ENCODE data around the gene PPM1H. TPM values are rescaled to one million over a fixed set of nuclear protein-coding genes. Genes with fewer than 3 reads are reported as not detected.

Gene PPM1H
- total RNA-seq, 1 experiment from 2014 or later: 12.0 TPM

DNA sequence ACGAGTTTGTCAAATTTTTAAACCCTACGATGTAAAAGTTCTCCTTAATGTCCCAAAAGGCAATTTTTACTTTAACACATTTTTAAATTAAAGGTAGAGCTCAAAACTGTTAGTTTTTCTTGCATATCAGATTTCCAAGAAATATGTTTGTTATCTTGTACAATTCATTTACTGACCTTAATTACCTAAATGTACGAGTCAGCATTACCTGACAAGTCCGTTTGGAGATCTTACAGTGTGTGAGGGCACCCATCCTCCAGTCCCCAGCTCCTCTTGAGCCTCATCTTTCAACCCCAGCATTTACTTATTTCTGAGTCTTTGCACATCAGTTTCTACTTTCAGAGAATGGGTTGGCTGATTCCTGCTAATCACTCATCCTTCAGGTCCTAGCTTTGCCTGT is 23.7 kb downstream of the PPM1H start:
- Histone ChIP-seq H3K4me3 (ENCODE audit: low read length) (no peak overlapping the region), H2AFZ (ENCODE audit: low read length) (no peak overlapping the region), H3K4me1 (ENCODE audit: insufficient read depth, low read length) (peaks cover 3% of the 10 kb centered on the region; the same call in 1 of the 2 replicates), H4K20me1 (ENCODE audit: low read length) (no peaks in the 10 kb centered on the region), H3K36me3 (ENCODE audit: low read depth, low read length) (no peaks in the 10 kb centered on the region), H3K9me2 (replicated peaks; ENCODE audit: low read length) (no peaks in the 10 kb centered on the region), H3K27ac (ENCODE audit: low read length) (no peak overlapping the region), H3K9me3 (ENCODE audit: low read length) (no peaks in the 10 kb centered on the region), H3K27me3 (ENCODE audit: low read length) (no peaks in the 10 kb centered on the region), H3K4me2 (ENCODE audit: low read length) (no peak overlapping the region), H3K9ac (ENCODE audit: low read length) (no peak overlapping the region), H3F3A (ENCODE audit: low read length, unreplicated experiment) (no peaks in the 10 kb centered on the region), H3K79me2 (ENCODE audit: low read length) (no peaks in the 10 kb centered on the region)
- no peak for ATAC-seq
- intact Hi-C loops (cut with micrococcal nuclease): no loop called here
- DNase-seq: no peak
- POLR2A ChIA-PET (ENCODE audit: unreplicated experiment): no interaction called here
- no TSS peak for BruUV-seq (replicated peaks)
- no peak for TF ChIP-seq EZH2phosphoT487 (IDR thresholded peaks at IDR 0.05; ENCODE audit: borderline replicate concordance, low read length)
- no peak for TF ChIP-seq EZH2 (IDR thresholded peaks at IDR 0.05; ENCODE audit: low read length, unreplicated experiment)
- CTCF ChIA-PET: no interaction called here

DNA sequence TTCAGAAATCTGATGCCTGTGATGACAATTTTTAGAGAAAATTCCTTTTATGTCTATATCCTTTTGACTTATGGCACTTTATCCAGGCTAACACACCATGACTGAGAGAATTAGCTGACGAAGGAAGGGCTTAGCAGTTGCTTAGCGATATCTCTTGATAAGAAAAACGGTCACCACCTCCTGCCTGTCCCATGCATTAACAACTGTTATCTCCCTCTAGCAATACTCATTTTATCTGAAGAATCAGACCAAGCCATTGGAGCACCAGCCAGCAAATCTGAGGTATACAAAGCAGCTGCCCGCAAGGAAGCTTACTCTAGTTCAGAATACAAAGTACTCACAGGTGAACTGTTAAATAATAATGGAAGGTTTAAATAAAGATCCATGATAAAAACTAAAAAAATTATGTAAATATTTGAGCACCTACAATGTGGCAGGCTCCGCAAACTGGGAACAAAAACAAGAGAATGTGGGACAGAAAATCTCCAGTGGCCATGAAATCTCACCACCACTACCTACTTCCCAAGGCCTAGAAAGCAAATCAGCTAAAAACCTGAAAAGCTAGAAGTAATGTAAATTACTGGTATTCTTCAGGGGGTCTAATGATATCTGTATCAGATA is 24.3 kb downstream of the PPM1H start:
- no peaks in the 10 kb centered on the region for H4K20me1 ChIP-seq (ENCODE audit: low read length)
- no peaks in the 10 kb centered on the region for H3K27me3 ChIP-seq (ENCODE audit: low read length)
- H3F3A ChIP-seq (ENCODE audit: low read length, unreplicated experiment): no peaks in the 10 kb centered on the region
- H3K9me3 ChIP-seq (ENCODE audit: low read length): no peaks in the 10 kb centered on the region
- no peak for DNase-seq
- no peaks in the 10 kb centered on the region for H3K79me2 ChIP-seq (ENCODE audit: low read length)
- intact Hi-C loops (cut with micrococcal nuclease): no loop called here
- POLR2A ChIA-PET (ENCODE audit: unreplicated experiment): no interaction called here
- no TSS peak for BruUV-seq (replicated peaks)
- no peak for ATAC-seq
- peaks cover 3% of the 10 kb centered on the region; the same call in 1 of the 2 replicates for H3K4me1 ChIP-seq (ENCODE audit: insufficient read depth, low read length)
- TF ChIP-seq EZH2 (IDR thresholded peaks at IDR 0.05; ENCODE audit: low read length, unreplicated experiment): no peak
- TF ChIP-seq EZH2phosphoT487 (IDR thresholded peaks at IDR 0.05; ENCODE audit: borderline replicate concordance, low read length): no peak
- TF ChIP-seq, protein P1, sequence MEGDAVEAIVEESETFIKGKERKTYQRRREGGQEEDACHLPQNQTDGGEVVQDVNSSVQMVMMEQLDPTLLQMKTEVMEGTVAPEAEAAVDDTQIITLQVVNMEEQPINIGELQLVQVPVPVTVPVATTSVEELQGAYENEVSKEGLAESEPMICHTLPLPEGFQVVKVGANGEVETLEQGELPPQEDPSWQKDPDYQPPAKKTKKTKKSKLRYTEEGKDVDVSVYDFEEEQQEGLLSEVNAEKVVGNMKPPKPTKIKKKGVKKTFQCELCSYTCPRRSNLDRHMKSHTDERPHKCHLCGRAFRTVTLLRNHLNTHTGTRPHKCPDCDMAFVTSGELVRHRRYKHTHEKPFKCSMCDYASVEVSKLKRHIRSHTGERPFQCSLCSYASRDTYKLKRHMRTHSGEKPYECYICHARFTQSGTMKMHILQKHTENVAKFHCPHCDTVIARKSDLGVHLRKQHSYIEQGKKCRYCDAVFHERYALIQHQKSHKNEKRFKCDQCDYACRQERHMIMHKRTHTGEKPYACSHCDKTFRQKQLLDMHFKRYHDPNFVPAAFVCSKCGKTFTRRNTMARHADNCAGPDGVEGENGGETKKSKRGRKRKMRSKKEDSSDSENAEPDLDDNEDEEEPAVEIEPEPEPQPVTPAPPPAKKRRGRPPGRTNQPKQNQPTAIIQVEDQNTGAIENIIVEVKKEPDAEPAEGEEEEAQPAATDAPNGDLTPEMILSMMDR (conservative IDR thresholded peaks at IDR 0.05; ENCODE audit: low read depth, low read length): no peak
- H3K36me3 ChIP-seq (ENCODE audit: low read depth, low read length): no peaks in the 10 kb centered on the region
- no peak overlapping the region for H3K4me2 ChIP-seq (ENCODE audit: low read length)
- CTCF ChIA-PET: no interaction called here
- no peak overlapping the region for H3K27ac ChIP-seq (ENCODE audit: low read length)
- no peak overlapping the region for H2AFZ ChIP-seq (ENCODE audit: low read length)
- H3K9ac ChIP-seq (ENCODE audit: low read length): no peak overlapping the region
- H3K4me3 ChIP-seq (ENCODE audit: low read length): no peak overlapping the region
- H3K9me2 ChIP-seq (replicated peaks; ENCODE audit: low read length): no peaks in the 10 kb centered on the region

DNA sequence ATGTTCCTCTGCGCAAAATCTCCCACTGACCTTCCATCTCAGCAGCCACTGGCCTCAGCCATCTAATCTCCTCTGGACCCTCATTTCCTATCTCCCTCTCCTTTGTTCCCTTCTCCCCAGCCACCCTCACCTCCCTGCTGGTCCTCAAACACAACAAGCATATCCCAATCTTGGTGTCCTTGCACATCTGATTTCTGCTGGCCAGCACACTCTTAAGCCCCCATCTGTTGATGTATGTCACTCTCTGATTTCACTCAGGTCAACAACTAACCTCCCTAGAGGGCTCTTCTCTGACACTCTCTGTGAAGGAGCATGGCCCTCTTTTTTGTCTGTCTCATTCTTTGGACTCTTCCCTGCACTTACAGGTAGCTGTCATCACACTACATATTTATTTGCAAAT is 25.6 kb downstream of the PPM1H start:
- Histone ChIP-seq H3K9me2 (replicated peaks; ENCODE audit: low read length) (no peaks in the 10 kb centered on the region), H3F3A (ENCODE audit: low read length, unreplicated experiment) (no peaks in the 10 kb centered on the region), H4K20me1 (ENCODE audit: low read length) (no peaks in the 10 kb centered on the region), H3K27me3 (ENCODE audit: low read length) (no peaks in the 10 kb centered on the region), H2AFZ (ENCODE audit: low read length) (no peak overlapping the region), H3K4me1 (ENCODE audit: insufficient read depth, low read length) (peaks cover 3% of the 10 kb centered on the region; the same call in 1 of the 2 replicates), H3K4me2 (ENCODE audit: low read length) (no peak overlapping the region), H3K79me2 (ENCODE audit: low read length) (0 out of 2 replicates have a peak, but pooled peaks cover 4% of the 10 kb centered on the region), H3K36me3 (ENCODE audit: low read depth, low read length) (no peaks in the 10 kb centered on the region), H3K9me3 (ENCODE audit: low read length) (no peaks in the 10 kb centered on the region), H3K27ac (ENCODE audit: low read length) (no peak overlapping the region), H3K9ac (ENCODE audit: low read length) (no peak overlapping the region), H3K4me3 (ENCODE audit: low read length) (no peak overlapping the region)
- no TSS peak for BruUV-seq (replicated peaks)
- TF ChIP-seq, protein P1 (conservative IDR thresholded peaks at IDR 0.05; ENCODE audit: low read depth, low read length): no peak
- TF ChIP-seq EZH2 (IDR thresholded peaks at IDR 0.05; ENCODE audit: low read length, unreplicated experiment) (no peak), EZH2phosphoT487 (IDR thresholded peaks at IDR 0.05; ENCODE audit: borderline replicate concordance, low read length) (no peak)
- ChIA-PET CTCF (no interaction called here), POLR2A (ENCODE audit: unreplicated experiment) (no interaction called here)
- no peak for DNase-seq
- intact Hi-C loops (cut with micrococcal nuclease): no loop called here
- no peak for ATAC-seq
